ENCODE data around the gene AGPAT2.

AGPAT2 gene

DNA sequence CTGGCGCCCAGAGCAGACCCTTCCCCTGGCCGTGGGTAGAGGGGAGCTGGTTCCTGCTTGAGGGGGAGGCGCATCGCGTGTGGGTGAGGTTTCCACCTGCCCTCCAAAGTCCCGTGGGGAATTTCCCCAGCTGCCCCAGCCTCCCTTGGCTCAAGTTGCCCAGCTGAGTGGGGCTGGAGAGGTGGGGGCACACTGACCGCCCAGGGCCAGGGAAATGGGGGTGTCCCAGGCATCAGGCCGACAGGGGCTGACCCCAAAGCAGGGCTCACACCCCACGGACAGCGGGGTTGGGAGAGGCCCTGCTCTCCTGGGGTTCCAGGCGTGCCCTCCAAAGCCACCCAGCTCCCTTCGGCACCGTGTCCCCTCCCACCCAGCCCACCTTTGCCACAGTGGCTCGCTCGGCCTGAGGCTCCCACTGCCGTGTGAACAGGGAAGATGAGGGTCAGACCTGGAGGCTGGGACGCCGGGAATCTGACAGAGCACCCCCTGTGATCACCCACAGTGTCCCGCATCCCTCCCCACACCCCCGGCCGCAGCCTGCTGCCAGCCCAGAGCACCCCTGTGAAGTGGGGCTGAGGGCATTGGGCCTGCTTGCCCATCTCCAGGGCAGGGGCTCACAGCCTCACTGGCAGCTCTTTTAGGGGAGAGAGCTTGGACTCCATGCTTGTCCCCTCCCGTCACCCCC lies 25.5 kb downstream of the AGPAT2 start:
- no peak for DNase-seq (ENCODE audit: low spot score)

DNA sequence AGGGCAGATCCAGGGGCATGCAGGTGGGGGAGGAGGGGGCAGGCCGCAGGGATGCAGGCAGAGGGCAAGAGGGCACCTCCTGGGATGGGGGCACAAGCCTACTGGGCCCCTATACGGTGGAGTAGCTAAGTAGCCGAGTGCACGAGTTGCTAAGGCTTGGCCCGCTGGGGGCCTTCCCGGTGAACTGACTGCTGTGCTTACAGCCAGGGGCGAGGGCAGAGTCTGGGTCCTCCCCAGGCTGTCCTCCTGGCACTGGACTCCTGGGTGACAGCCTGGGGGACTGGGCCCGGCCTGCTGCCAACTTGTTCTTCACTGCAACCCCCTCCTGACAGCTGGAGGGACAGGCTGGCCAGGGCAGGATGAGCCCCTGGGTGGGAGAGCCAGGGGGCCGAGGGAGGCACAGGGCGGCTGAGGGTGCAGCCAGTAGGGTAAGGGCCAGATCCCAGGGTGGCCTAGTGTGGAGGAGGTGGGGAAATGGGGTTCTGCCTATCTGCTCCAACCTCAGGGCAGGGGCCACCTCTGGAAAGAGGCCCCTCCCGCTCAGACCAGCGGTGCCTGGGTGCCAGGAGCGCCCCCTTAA lies 26.2 kb downstream of the AGPAT2 start:
- DNase-seq (ENCODE audit: low spot score): no peak

DNA sequence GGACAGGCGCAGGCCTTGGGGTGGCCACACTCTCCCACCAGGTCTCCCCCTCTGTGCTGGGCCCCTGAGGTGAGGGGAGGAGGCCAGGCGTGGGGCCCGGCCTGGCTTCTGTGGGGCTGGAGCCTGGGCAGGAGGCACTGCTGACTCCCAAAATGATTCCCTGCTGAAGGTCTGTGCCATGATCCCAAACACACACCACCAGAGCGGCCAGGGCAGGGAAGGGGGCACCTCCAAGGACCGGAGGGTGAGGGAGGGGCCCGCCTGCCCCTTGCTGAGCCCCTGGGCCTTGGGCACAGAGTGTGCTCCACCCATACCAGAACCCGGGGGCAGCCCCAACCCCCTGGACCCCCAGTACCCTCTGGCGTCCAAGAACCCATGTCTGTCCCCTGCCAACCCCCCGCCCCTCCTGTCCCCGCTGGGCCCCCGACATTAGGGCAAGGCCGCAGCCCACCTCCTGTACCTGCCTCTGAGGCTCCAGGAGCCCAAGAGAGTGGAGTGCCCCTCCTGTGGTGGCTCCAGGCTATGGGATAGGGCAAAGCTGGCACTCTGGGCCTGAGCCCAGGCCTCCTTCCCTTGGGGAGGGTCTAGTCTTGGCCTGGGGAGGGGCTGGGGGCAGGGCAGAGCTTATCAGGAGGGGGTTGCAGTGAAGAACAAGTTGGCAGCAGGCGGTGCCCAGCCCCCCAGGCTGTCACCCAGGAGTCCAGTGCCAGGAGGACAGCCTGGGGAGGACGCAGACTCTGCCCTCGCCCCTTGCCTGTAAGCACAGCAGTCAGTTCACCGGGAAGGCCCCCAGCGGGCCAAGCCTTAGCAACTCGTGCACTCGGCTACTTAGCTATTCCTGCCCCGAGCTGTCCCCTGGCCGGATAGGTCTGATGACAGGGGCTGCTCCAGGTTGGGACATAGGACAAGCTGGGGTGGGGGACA lies 27.1 kb downstream of the AGPAT2 start:
- no peak for DNase-seq (ENCODE audit: low spot score)

DNA sequence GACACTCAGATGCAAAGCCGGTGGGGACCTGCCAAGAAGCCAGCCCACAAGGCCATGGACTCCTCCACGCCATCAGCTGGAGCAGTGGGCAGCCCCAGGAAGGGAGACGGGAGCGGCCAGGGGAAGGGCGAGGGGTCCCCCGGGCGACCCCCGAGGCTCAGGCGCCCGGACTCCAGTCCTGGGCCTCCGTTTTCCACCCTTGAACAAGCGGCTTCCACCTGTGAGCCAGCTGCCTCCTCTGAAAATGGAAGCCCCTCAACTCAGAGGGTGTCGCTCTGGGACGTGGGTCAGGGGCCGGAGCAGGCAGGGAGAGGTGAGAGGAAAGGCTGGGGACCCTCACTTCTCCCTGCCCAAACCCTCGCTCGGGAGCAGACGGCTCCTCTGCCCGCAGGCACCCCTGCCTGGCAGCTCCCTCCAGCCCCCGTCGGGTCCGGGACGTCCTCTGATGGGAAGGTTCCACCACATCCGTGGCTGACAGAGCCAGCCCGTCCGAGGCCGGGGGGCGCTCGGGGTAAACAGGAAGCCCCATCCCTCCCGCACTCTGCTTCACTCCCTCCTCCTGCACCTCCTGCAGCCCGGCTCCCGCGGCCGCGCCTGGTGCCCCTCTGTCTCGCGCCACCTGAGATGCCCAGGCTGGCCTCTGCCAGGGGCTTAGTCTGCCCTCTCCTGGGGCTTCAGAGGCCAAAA lies 28.3 kb downstream of the AGPAT2 start:
- no peak for DNase-seq (ENCODE audit: low spot score)

DNA sequence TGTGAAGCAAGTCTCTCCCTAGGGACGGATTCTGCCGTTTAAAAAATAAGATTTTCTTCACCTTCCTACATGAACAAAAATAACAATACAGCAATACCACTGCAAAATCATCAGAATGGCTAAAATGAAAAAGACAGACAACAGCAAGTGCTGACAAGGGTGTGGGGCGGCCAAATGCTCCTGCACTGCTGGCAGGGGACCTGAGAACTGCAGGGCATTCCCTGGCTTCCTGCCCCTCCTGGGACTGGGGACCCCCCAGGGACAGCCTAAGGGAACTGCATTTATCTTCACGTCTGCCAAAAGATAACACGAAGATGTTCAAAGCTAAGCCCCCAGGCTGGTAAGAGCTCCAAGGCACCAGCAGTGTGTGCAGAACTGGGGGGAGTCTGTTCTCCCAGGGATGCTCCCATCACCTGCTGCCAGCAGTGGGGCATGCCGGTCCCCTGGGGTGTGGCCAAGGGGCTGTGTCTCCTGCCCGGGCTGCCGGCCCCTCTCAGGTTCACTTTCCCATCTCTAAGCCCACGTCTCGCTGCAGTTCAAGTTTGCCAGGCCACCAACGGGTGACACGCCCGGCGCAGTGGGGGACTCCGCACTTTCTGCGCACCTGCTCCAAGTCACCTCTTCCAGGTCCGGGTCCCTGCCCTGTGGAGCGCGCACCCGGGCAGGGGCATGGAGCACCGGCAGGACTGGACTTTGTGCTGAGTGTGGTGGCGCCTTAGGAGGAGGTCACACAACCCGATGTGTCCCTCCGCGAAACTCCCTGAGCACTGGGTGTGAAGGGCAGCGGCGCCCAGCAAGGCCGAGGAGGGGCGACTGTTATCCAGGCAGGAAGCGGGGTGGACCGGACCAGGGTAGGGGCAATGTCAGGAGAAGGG lies 29.0 kb downstream of the AGPAT2 start:
- no peak for DNase-seq (ENCODE audit: low spot score)

DNA sequence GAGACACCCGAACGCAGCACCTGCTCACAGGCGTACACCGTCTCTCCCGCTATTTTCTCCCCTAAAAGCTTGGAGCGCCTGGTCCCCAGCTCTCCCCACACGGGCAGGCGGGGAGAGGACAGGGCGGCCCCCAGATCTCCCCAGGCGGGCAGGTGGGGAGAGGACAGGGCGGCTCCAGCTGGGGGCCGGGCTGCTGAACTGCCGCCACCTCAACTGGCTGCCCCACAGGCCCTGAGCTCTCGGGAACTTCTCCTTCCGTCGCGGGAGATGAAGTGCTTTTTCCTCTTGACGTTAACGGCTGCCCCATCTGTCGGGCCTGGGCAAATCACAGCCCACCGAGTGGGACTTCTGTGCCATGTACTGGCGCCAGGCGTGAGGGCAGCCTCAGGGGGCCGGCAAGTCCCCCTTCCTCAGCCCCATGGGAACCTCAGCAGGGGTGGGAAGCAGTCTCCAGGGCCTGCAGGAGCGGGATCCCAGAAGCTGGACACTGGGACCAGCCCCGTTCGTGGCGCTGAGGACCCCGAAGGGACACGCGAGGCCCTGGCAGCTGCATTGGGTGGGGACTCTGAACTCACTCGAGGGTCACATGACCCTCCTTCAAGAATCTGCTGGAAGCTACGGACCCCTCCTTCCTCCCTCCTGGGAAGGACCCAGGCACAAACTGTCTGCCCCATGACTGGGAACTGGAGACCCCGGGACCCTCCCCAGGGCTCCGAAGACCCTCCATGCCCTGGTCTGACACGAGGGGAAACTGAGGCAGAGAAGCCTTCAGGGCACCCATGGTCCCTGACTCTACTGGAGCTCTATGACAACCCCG lies 30.3 kb downstream of the AGPAT2 start:
- no peak for DNase-seq (ENCODE audit: low spot score)

DNA sequence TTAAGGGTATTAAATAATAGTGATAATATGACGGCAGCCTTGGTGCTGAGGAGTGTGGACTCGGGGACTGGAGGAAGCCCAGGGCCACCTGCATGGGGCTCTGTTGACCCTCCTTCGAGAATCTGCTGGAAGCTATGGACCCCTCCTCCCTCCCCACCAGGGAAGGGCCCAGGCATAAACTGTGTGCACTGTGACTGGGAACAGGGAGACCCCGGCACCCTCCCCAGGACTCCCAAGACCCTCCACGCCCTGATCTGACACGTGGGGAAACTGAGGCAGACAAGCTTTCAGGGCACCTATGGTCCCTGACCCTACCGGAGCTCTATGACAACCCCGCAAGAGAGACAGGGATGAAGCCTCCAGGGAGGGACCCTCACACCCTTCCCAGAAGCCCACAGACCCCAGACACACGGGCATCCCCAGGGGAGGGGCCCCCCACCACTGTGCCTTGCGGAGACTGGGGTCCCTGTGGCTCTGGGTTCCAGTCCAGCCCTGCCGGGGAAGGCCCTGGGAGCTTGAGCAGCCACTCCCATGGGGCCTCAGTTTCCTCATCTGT lies 31.0 kb downstream of the AGPAT2 start:
- DNase-seq (ENCODE audit: low spot score): no peak

DNA sequence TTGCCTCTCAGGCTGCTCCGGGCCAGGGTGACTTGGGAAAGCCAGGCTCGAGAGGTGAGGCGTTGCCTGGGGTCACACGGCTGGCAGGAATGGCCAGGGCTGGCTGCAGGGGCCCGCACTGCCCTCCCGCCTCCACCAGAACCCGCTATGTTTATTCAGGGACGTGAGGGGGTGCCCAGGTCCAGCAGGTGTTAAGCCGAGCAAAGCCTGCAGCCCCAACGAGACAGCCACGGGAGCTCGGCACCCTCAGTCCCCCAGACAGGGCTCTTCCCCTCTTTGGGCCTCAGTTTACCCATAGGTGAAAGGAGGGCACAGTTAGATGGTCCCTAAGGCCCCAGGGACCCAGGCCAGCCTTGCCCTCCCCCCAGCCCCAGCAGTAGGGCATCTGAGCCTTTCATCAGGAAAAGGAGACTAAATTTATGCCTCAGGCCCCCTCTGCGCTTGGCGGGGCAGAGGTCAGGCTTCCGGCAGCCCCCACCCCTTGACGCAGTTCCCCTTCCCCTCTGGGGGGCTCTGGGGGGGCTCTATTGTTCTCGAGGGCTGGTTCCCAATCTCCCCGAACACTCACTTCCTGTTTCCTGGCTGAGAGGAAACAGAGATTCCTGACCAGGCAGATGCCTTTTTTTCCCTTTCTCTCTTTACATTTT lies 31.6 kb downstream of the AGPAT2 start:
- DNase-seq (ENCODE audit: low spot score): no peak

DNA sequence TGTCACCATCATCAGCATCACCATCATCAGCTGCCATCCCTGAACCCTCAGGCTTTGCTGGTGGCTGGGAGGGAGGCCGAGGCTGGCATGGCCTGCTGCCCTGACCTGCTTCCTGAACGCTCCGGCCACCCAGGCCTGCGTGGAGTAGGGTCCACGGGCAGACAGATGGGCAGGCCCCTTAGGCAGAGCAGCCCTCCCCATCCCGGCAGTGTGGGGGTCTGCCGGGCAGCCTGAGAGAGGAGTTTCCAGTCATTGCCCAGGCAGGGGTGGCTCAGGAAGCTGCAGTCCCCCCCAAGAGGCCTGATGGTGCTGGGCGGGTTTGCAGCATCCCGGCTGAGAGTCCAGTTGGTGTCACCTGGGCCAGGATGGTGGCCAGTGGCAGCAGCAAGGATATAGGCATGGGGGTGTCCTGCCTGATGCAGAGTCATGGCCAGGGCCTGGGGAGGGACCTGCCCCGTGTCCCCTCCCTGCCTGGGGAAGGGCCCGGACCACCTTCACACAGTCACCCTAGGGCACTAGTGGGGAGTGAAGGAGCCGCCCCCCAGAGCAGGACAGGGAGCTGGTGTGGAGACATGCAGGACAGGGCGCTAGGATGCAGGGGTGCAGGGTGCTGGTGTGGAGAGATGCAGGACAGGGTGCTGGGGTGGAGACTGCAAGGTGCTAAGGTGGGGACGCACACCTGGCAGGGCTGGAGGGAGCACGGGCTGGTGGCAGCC lies 32.3 kb downstream of the AGPAT2 start:
- DNase-seq (ENCODE audit: low spot score): no peak

DNA sequence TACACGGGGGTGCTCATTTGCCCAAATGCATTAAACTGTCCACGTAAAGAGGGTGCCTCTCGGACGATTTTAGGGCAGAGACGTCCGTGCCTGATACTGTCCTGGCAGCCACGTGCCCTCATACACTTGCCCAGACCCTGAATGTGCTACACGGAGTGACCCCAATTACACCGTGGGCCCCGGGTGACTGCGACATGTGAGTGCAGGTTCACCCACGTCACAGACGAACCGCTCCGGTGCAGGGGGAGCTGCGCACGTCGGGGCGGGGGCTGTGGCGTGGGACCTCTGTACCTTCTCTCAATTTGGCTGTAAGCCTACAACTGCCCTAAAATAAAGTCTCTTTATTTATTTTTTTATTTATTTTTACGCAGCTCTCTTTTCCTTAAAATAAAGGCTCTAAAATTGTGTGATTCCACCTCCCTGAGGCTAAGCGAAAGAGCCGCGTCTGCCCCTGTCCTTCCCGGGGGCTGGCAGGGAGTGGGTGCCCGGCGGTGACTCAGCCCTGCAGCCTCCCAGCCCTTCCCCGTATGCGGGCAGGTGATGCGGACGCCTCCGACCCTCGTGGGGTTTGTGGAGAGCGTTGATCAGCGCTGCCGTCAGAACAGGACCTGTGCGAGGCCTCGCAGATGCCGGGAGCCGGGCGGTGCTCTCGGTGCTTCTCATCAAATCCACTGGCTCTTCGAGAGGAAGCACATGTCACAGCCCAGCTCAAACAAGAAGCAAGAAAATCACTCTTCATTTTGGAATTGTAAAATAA lies 33.8 kb downstream of the AGPAT2 start:
- DNase-seq (ENCODE audit: low spot score): no peak

DNA sequence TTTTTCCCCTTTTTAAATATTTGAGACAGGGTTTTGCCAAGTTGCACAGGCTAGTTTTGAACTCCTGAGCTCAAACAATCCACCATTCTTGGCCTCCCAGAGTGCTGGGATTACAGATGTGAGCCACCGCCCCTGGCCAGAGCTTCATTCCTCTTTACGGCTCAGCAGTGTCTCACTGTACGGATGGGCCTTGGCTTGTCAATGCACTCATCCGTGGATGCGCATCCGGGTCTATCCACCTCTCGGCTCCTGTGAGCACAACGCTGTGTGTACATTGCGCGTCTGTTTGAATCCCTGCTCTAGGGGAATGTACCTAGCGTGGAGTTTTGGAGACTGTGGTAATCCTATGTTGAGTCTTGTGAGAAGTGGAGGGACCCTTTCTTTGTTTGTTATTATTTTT lies 35.4 kb downstream of the AGPAT2 start:
- DNase-seq (ENCODE audit: low spot score): no peak

DNA sequence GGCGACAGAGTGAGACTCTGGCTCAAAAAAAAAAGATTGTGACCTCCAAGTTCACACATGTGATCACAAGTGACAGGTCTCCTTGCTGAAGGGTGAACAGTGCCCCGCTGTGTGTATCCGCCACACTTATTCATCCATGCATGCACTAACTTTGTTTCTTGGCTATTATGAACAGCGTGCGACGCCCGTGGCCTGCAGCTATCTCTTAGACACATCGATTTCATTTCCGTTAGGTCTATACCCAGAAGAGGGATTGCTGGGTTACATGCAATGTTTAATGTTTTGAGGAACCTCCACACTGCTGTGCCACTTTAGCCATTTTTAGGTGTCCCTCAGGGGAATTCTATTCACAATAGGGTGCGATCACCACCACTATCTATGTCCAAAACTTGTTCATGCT lies 36.6 kb downstream of the AGPAT2 start:
- no peak for DNase-seq (ENCODE audit: low spot score)

DNA sequence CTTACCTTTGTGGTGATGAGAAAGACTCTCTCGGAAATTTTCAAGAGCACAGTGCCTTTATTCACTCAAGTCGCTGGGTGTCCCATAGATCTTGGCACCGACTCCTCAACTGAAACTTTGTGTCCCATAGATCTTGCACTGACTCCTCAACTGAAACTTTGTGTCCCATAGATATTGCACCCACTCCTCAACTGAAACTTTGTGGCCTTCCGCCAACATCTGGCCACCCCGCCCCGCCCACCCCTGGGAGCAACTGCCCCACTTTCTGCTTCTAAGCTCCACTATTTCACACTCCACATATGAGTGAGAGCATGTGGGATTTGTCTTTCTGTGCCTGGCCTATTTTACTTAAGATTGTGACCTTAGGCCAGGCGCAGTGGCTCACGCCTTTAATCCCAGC lies 37.2 kb downstream of the AGPAT2 start:
- DNase-seq (ENCODE audit: low spot score): no peak

DNA sequence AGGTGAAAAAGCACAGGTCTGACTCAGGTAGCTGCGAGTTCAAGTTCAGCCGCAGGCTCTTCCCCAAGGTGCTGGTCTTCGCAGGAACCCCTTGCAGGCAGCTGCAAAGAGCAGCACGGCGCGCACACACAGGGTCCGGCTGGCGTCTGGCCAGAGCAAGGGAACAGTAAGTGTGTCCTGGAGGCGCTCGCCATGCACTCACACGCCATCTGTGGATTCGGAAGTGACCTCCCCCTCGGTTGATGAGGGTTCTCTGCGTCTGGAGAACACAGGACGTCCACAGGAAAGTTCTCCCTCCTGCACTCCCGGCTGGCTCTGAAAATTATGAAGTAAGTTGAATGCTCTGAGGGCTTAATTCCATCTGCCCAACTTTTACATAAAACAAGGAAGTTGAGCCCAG lies 38.5 kb downstream of the AGPAT2 start:
- DNase-seq (ENCODE audit: low spot score): no peak

DNA sequence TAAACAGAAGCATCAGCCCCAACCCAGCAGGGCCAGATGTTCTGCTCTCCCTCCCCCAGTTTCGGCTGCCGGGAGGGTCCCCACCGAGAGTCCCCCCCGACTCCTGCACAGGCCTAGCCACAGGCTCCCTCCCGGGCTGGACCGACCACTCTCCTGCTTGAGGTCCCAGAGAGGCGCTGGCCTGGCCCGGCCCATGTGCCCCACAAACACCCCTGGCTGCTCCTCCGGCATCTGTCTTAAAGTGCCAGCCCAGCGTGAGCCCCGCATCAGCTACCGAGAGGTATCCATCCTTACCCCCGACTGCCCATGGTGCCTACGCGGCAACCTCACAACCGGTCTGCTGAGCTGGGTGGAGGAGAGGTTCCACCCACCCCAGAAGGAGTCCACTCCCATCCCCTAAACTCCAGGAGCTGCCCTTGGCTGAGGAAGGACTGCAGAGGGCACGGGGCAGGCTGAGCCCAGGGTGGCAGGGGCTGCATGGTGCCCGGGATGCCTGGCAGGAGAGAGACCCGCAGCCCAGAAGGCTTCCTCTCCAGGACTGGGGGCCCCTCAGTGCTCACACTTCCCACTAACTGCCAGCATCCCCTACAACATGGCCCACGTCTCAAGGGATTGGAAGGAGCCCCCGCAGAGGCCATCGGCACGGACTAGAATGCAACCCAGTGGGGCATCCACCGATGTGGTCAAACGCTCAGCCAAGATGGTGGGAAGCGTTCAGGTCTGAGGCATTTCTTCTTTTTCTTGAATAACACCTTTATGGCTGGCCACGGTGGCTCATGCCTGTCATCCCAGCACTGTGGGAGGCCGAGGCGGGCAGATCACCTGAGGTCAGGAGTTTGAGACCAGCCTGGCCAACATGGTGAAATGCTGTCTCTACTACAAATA lies 40.2 kb downstream of the AGPAT2 start:
- DNase-seq (ENCODE audit: low spot score): no peak

DNA sequence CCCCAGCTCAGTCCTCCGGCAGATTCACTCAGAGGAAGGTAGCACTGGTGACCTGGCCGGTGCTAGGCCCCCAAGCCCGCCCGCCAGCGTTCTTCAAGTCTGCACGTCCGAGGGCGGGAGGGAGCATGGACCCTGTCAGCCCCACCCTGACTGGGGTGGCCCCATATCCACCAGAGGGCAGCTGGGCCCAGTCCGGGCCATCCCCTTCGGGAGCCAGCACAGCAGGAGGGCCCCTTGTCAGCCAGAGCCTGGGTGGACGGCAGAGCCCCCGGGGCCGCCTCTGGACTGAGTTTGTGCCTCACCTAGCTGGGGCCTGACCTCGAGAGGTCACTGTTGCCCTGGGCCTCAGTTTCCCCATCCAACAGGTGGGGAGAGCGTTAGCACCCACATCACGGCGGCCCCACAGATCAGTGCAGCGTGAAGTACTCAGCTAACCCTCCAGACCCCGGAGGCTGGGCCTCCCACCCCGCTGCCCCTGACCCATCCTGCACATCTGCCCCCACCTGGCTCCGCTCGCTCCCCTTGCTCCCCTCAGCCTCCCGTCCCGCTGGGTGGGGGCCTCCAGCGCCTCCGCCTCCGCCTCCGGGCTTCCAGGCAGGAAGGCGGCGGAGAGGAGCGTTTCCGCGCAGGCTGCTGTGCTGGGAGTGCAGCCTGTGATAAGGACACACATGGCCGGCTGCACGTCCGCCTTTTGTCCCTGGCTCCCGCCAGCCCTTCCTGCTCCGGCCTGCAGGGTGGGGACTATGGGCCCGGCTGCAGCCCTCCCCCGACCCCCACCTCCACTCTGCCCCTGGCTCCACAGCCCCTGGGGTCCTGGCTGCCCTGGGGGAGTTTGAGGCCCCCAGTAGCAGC lies 41.1 kb downstream of the AGPAT2 start:
- no peak for DNase-seq (ENCODE audit: low spot score)

Data from putamen (tissue), 1 donor.